Esophagus muscularis mucosa (tissue), 3 donors: ENCODE data around the gene SEPTIN2.

Experiments used
- POLR2A ChIP-seq: fragments of 450-650 bp; IDR thresholded peaks from one replicate; pipeline ENCODE4 v1.6.1; 2017; ENCODE audit warnings: antibody characterized with exemption, moderate library complexity, mild to moderate bottlenecking, low read depth
- POLR2AphosphoS5 ChIP-seq, 2 donors: sonication (generic); formaldehyde crosslinking; IDR thresholded peaks; one replicate each; pipeline ENCODE4 v1.6.1; 2017; ENCODE audit warnings: antibody characterized with exemption in 2 of 2
- TF ChIP-seq, protein P1 (sequence below), 3 experiments: fragments of 200-600 bp in 2 of 3; fragments of 450-650 bp in 1 of 3; sonication (generic) in 2 of 3; IDR thresholded peaks; one replicate each; pipeline ENCODE4 v1.5.1; 2017 to 2019; ENCODE audit warnings: antibody characterized with exemption in 3 of 3, mild to moderate bottlenecking in 2 of 3, moderate library complexity in 1 of 3

DNA sequence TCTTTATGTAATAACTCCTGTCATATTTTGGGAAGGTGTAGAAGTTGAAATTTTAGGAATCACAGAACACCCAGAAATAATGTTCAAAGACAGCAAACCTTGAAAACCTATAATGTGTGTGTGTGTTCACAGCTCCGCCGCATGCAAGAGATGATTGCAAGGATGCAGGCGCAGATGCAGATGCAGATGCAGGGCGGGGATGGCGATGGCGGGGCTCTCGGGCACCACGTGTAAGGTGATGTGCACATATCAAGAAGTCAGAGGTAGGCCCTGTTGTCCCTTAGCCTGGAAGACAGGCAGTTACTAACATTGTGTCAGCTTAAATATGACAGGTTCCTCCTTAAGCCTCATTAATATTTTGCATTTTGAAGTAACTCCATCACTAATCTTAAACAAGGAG, 34.2 kb downstream of the SEPTIN2 start:
- TF ChIP-seq, protein P1, sequence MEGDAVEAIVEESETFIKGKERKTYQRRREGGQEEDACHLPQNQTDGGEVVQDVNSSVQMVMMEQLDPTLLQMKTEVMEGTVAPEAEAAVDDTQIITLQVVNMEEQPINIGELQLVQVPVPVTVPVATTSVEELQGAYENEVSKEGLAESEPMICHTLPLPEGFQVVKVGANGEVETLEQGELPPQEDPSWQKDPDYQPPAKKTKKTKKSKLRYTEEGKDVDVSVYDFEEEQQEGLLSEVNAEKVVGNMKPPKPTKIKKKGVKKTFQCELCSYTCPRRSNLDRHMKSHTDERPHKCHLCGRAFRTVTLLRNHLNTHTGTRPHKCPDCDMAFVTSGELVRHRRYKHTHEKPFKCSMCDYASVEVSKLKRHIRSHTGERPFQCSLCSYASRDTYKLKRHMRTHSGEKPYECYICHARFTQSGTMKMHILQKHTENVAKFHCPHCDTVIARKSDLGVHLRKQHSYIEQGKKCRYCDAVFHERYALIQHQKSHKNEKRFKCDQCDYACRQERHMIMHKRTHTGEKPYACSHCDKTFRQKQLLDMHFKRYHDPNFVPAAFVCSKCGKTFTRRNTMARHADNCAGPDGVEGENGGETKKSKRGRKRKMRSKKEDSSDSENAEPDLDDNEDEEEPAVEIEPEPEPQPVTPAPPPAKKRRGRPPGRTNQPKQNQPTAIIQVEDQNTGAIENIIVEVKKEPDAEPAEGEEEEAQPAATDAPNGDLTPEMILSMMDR (IDR thresholded peaks at IDR 0.05), result no peak
- TF ChIP-seq POLR2A, result no peak
- no peak for TF ChIP-seq POLR2AphosphoS5 (IDR thresholded peaks at IDR 0.05)
